Stimulated activated CD4-positive, alpha-beta T cell treated with anti-CD3 and anti-CD28 coated beads, Interleukin-12 subunit alpha, Interleukin-12 subunit beta, amount 100 ng/mL, for 48 hours (primary cell): ENCODE data around the gene SPNS3.
A peak's percentile ranks its signal among the peaks of the same experiment; 100 is the strongest.

Experiments used
- DNase-seq, 3 donors: peaks; one replicate each; pipeline ENCODE4 v3.0.0-alpha.2; 2020; ENCODE audit warnings: low read depth in 2 of 3, low spot score in 1 of 3

Gene SPNS3

GRCh38 chr17:4433515-4434031, at the start of gene SPNS3:
Gene SPNS3, plus strand, starts transcription at chr17:4433940. Its CDS starts 28 bp downstream, at chr17:4433968.
- no peak for DNase-seq

GRCh38 chr17:4386406-4386805, 47.3 kb upstream of the SPNS3 start:
- DNase-seq, result no peak

GRCh38 chr17:4387137-4387536, 46.6 kb upstream of the SPNS3 start:
- no peak for DNase-seq

- DNase-seq, result no peak
These were observed 44.7 kb upstream of the SPNS3 start for GRCh38 chr17:4389079-4389478.

- DNase-seq, result no peak
These were observed 39.9 kb upstream of the SPNS3 start for GRCh38 chr17:4393806-4394205.

GRCh38 chr17:4394208-4395110, 39.3 kb upstream of the SPNS3 start:
- no peak for DNase-seq

- no peak for DNase-seq
These were observed 38.6 kb upstream of the SPNS3 start for GRCh38 chr17:4395111-4395478.

- no peak for DNase-seq
These were observed 35.9 kb upstream of the SPNS3 start for GRCh38 chr17:4397840-4398239.

- DNase-seq, result no peak
These were observed 28.6 kb upstream of the SPNS3 start for GRCh38 chr17:4405038-4405669.

- no peak for DNase-seq
These were observed 28.0 kb upstream of the SPNS3 start for GRCh38 chr17:4405699-4406098.

- no peak for DNase-seq
These were observed 27.4 kb upstream of the SPNS3 start for GRCh38 chr17:4406386-4406785.

- no peak for DNase-seq
These were observed 26.5 kb upstream of the SPNS3 start for GRCh38 chr17:4407216-4407615.

- no peak for DNase-seq
These were observed 25.9 kb upstream of the SPNS3 start for GRCh38 chr17:4407851-4408250.

GRCh38 chr17:4409659-4410058, 24.1 kb upstream of the SPNS3 start:
- no peak for DNase-seq

GRCh38 chr17:4411201-4411600, 22.5 kb upstream of the SPNS3 start:
- DNase-seq, result no peak

GRCh38 chr17:4412933-4413831, 20.6 kb upstream of the SPNS3 start:
- peak; percentile 85 to 91 (median 86) for DNase-seq

- DNase-seq, result no peak
These were observed 16.5 kb upstream of the SPNS3 start for GRCh38 chr17:4417129-4417667.

GRCh38 chr17:4420692-4421131, 13.0 kb upstream of the SPNS3 start:
- peak; percentile 32 to 61 (median 39) for DNase-seq

- DNase-seq, result no peak
These were observed 10.9 kb upstream of the SPNS3 start for GRCh38 chr17:4422864-4423263.

- no peak for DNase-seq
These were observed 8.3 kb upstream of the SPNS3 start for GRCh38 chr17:4425398-4425797.
